K562 (cell line): Measurements from ENCODE around the gene COQ4. TPM values are rescaled to one million over a fixed set of nuclear protein-coding genes. Genes with fewer than 3 reads are reported as not detected.

ENCODE experiments used
- CBX1 ChIP-seq: sonication (generic); IDR thresholded peaks from 2 replicates; pipeline ENCODE4 v1.6.1; 2016; ENCODE audit warnings: antibody characterized with exemption, low read depth, mild to moderate bottlenecking
- DLX4 ChIP-seq: fragments of 250-450 bp; sonication (Bioruptor Pico); IDR thresholded peaks from 2 replicates; pipeline ENCODE4 v1.6.1; 2021; ENCODE audit warnings: mild to moderate bottlenecking
- ETS2 ChIP-seq: IDR thresholded peaks from 2 replicates; pipeline ENCODE4 v1.6.1; 2016; ENCODE audit warnings: borderline replicate concordance, missing genetic modification characterization, mild to moderate bottlenecking, moderate library complexity, missing compliant biosample characterization; ENCODE audit not compliant: poor library complexity, severe bottlenecking
- MXI1 ChIP-seq: IDR thresholded peaks from 2 replicates; pipeline ENCODE4 v1.6.1; 2011; ENCODE audit warnings: low read depth, mild to moderate bottlenecking, improper control_type of control experiment, low read length
- PHB ChIP-seq: fragments of 250-450 bp; sonication (Bioruptor Pico); IDR thresholded peaks from 2 replicates; pipeline ENCODE4 v1.5.0; 2021
- RB1 ChIP-seq: fragments of 450-650 bp; IDR thresholded peaks from 2 replicates; pipeline ENCODE4 v1.6.1; 2017; ENCODE audit warnings: low read depth, mild to moderate bottlenecking
- REST ChIP-seq, 2 experiments: fragments of 450-650 bp; formaldehyde crosslinking in 1 of 2; IDR thresholded peaks; 2 replicates each; pipeline versions ENCODE4 v1.4.0 to v1.6.1; 2014 to 2020; ENCODE audit warnings: mild to moderate bottlenecking in 2 of 2, borderline replicate concordance in 1 of 2, low read depth in 1 of 2
- SIN3B ChIP-seq: fragments of 450-650 bp; IDR thresholded peaks from 2 replicates; pipeline ENCODE4 v1.6.1; 2017; ENCODE audit warnings: low read depth, mild to moderate bottlenecking, moderate library complexity
- TEAD1 ChIP-seq, 2 experiments: fragments of 450-650 bp in 1 of 2; sonication (generic) in 1 of 2; formaldehyde crosslinking; IDR thresholded peaks; 2 replicates each; pipeline versions ENCODE4 v1.4.0 to v1.8.0; 2020 to 2022; ENCODE audit warnings: mild to moderate bottlenecking in 2 of 2, missing genetic modification reagents in 1 of 2
- VEZF1 ChIP-seq: fragments of 200-800 bp; sonication (Bioruptor generic); IDR thresholded peaks from 2 replicates; pipeline ENCODE4 v1.6.1; 2017; ENCODE audit warnings: missing genetic modification characterization, missing compliant biosample characterization
- ZBTB43 ChIP-seq: sonication (generic); formaldehyde crosslinking; IDR thresholded peaks from 2 replicates; pipeline ENCODE4 v1.8.0; 2023; ENCODE audit warnings: mild to moderate bottlenecking, missing genetic modification reagents
- ZBTB7A ChIP-seq: IDR thresholded peaks from 2 replicates; pipeline ENCODE4 v1.6.1; 2011; ENCODE audit warnings: low read depth, mild to moderate bottlenecking, low read length, moderate library complexity, borderline replicate concordance; ENCODE audit not compliant: control insufficient read depth
- ZNF398 ChIP-seq: fragments of 250-450 bp; sonication (Bioruptor Pico); IDR thresholded peaks from 2 replicates; pipeline ENCODE4 v1.8.0; 2021; ENCODE audit warnings: moderate library complexity, mild to moderate bottlenecking, inconsistent platforms
- polyA plus RNA-seq, 8 experiments: library from polyadenylated mRNA; depleted of rRNA in 4 of 8; stranded (reverse) in 5 of 8; unstranded in 3 of 8; fragments of >200 nt; fragmentation: Nextera tagmentation in 2 of 8; fragmentation: Illumina TruSeq in 1 of 8; extraction: Ambion mirVana in 2 of 8; extraction: Trizol in 1 of 8; gene quantifications; 2 replicates each; pipeline versions ENCODE4 v1.2.1 to v1.2.3, GENCODE V29; 2011 to 2014; ENCODE audit warnings: inconsistent platforms in 1 of 8, missing spikeins in 1 of 8
- total RNA-seq, 7 experiments: library from RNA; depleted of rRNA in 6 of 7; stranded (reverse); fragments of >200 nt in 6 of 7; fragmentation: Illumina TruSeq in 2 of 7; extraction: Trizol in 2 of 7; gene quantifications; 2 replicates each; pipeline versions ENCODE4 v1.2.1 to v1.2.3, GENCODE V29; 2011 to 2021; ENCODE audit warnings: low replicate concordance in 1 of 7

Gene COQ4
- total and polyA plus RNA-seq, 9 of the 15 experiments (the other 6 are each of a cell fraction or from before 2014, with no cell fraction given): 9.1 to 135 (median 67.2) TPM

- TF ChIP-seq REST (IDR thresholded peaks at IDR 0.05; ENCODE audit: borderline replicate concordance) (peak; percentile 83), REST (CRISPR knock-in tag; IDR thresholded peaks at IDR 0.05; ENCODE audit: low read depth) (no peak), ETS2 (tag) (no peak), DLX4 (CRISPR knock-in tag) (peak; percentile 66; the same call in 1 of the 2 replicates), PHB (CRISPR knock-in tag) (no peak), RB1 (peak; percentile 76; the same call in 1 of the 2 replicates), CBX1 (no peak), ZBTB43 (CRISPR knock-in tag) (0 out of 2 replicates have a peak, but pooled peaks have one; percentile 47), TEAD1 (CRISPR knock-in tag; IDR thresholded peaks at IDR 0.05) (peak in 1 of 2 experiments; percentile 56; a peak in 1 of 4 replicates), VEZF1 (CRISPR knock-in tag) (no peak), ZBTB7A (no peak), MXI1 (0 out of 2 replicates have a peak, but pooled peaks have one; percentile 35), ZNF398 (CRISPR knock-in tag) (no peak), SIN3B (no peak)
These were observed 18.8 kb downstream of the COQ4 start (continued) for GRCh38 chr9:128341435-128341849.
